Measurements from ENCODE around the gene HERPUD2.
A peak's percentile ranks its signal among the peaks of the same experiment; 100 is the strongest.

Gene HERPUD2, protein sequence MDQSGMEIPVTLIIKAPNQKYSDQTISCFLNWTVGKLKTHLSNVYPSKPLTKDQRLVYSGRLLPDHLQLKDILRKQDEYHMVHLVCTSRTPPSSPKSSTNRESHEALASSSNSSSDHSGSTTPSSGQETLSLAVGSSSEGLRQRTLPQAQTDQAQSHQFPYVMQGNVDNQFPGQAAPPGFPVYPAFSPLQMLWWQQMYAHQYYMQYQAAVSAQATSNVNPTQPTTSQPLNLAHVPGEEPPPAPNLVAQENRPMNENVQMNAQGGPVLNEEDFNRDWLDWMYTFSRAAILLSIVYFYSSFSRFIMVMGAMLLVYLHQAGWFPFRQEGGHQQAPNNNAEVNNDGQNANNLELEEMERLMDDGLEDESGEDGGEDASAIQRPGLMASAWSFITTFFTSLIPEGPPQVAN

DNA sequence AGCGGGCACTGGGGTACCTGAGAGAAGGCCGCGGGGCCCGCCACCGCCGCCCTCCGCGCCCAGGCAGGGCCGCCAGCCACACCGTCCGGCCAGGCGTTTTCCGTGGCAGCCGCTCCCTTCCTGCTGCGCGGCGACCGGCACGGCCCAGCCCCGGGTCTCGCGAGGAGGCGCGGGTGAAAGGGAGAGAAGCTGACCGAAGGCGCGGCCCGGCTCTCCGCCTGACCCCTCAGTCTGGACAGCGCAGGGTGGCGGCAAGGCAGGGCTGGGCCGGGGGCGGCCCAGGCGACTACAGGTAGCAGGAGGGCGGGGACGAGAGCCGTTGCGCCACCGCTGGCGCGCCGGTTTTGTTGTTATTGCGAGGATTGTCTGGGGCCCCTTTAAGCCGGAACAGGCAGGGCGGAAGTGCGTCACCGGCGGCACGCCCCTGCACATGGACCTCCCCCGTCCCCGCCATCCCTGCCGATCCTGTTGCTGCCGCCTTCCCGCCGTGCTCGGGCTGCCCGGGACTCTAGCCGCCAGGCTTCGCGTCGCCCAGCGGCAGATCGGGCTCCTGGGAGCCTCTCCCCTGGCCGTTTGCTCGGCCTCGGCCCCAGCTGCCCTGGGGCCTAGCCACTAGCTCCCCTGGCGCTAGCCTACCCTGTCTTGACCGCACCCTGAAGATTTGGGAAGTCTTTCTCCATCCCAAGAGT lies at the start of gene HERPUD2:
HERPUD2 (minus strand) TSS at position 352 of the 689 bp plus-strand sequence. CDS start 805 bp downstream, outside the sequence.
- FAIRE-seq, result peak; percentile 89
- DNase-seq (ENCODE audit: insufficient read length, low spot score), result peak; percentile 91

DNA sequence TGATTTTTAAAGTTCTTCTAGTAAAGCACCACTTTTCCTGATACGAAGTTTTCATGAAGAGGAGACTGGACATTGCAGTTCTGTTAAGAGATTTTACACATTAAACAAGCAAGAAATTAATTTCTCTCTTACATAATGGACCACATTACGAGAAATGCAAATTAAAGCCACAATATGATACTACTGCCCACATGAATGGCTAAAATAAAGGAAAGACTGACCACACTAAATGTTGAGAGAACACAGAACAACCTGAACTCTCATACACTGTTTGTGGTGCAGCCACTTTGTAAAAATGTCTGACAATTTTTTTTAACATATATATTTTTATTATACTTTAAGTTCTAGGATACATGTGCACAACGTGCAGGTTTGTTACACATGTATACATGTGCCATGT lies 44.0 kb upstream of the HERPUD2 start:
- FAIRE-seq, result no peak
- no peak for DNase-seq (ENCODE audit: insufficient read length, low spot score)

DNA sequence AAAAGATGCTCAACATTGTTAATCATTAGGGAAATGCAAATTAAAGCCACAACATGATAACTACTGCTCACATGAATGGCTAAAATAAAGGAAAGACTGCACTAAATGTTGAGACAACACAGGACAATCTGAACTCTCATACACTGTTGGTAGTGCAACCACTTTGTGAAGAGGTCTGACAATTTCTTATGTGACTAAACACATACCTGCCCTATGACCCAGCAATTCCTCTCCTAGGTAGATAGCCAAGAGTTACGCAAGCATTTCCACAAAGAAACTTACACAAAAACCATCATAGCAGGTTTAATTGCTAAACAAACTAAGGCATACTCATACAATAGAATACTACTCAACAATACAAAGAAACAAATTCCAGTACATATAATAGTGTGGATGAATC lies 41.8 kb upstream of the HERPUD2 start:
- FAIRE-seq, result no peak
- DNase-seq (ENCODE audit: insufficient read length, low spot score), result no peak

DNA sequence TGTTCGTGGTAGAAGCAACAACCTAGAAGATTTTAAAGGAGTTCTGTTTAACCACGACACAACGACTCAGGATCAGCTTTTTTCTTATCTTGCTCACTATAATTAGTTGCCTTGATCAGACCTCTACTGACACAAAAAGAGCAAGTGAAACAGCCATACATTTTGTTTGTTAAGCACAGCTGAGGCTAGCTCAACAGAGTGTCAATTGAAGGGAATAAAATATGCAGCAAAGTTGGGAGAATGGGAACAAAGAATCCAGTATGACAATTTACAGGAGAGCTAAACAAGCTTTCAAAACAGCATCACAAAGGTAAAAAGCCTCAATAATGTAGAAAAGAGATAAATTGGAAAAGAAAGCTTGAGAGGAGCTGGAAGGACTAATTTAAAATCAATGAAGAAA lies 40.5 kb upstream of the HERPUD2 start:
- FAIRE-seq (no peak), DNase-seq (ENCODE audit: insufficient read length, low spot score) (no peak)

DNA sequence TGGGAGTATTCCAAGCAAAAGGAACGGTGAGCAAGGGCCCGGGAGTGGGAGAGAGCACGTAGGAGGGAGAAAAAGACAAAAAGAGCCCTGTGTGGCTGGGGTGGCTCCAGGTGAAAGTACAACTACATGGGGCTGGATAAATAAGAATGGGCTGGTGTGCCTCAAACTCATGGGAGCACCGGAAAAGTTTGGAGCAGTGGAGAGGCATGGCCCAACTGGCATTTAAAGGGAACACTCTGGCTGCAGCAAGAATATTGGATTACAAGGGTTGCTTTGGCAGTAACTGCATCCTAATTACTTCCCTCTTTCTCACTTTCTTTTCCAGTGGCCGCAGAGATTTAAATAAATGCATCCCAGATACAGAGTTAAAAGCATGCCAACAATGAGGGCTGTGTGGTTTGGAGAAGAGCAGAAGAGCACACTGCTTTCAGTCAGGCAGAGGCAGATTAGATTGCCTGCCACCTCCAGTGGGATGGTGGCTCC lies 39.1 kb upstream of the HERPUD2 start:
- no peak for FAIRE-seq
- no peak for DNase-seq (ENCODE audit: insufficient read length, low spot score)

DNA sequence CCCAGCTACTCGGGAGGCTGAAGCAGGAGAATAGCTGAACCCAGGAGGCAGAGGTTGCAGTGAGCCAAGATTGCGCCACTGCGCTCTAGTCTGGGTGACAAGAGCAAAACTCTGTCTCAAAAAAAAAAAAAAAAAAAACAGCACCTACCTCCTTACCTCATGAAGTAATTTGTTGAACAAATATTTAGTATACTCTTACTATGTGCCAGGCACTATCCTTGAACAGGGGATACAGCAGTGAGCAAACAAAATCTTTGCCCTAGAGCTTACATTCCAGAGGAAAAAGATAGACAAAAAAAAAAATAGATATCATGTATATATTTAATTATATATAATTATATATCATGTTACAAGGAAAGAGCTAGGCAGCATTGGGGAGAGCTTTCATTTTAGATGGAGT lies 36.4 kb upstream of the HERPUD2 start:
- DNase-seq (ENCODE audit: insufficient read length, low spot score), result no peak
- FAIRE-seq, result no peak

DNA sequence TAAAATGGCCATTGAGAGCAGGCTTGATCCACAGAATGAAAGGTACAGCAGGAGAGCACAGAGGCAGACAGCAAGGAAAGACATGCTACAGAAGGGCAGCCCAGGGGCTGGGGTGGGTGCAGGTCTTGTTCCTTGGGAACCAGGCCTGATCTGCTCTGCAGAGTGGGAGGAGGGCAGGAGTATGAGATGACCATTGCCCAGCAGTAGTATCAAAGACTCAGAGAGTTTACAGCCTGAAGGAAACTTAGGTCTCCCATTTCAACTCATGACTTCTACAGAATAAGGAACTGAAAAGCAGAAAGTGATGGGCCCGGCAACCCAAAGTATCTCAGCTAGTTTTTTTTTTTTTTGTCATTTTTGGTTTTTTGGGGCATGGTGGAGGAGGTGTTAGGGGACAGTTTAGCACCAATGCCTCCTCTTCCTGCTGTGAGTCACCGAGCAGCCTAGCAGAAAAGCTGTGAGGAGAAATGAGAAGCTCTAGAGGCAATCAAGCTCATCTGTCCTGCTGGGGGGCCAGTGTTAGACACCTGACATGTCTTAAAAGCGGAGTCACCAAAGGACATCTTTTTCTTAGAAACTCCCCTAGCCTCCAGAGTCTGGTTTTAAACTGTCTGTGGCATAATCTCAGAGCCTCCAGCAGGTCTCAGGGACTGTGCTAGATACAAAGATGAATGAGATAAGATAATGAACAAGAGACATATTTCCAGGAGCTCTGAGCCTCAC lies 34.3 kb upstream of the HERPUD2 start:
- FAIRE-seq (no peak), DNase-seq (ENCODE audit: insufficient read length, low spot score) (no peak)

DNA sequence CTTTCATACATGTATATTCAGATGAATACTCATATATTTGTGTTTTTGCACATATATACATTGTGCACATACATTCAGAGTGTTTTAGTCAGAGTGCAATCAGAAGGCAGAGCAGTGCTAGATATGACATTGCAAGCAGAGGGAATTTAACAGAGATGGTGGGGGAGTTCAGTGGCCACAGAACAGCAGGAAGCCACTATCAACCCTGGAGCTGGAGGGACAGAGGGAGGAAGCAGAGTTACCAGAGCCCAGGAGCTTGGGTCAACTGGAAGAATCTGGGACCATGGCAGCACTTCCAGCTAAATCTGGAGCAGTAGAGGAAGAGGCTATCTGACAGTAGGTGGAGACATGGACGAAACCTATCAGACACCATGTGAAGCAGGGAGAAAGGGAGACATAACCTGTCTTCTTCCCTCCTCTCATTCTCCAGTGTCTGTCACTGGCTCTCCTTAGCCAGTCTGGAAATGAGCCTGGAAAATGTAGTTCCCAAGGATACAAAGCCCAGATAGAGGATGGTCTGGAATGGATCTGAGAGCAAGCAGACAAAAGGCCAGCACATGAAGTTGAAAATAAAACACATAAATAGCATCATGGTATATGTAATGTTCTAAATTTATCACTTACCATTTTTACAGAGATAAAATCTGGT lies 33.6 kb upstream of the HERPUD2 start:
- FAIRE-seq, result no peak
- no peak for DNase-seq (ENCODE audit: insufficient read length, low spot score)

DNA sequence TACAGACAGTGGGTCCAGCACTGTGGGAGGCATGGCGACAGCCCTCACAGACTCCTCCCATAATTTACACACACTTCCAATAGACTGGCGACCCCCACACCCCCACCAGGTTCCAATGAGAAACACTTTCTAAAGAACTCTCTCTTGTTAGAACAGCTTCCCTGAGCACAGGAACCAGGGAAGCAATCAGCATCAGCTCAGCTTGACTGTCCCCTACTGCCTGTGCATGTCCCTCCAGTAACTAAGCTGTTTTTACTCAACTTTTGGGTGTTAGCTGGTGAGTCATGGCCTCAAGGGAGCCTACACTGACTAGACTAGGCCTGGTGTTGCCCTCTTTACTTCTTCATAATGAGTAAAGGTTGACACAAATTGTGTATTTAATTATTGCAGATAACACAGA lies 32.6 kb upstream of the HERPUD2 start:
- FAIRE-seq (no peak), DNase-seq (ENCODE audit: insufficient read length, low spot score) (no peak)

DNA sequence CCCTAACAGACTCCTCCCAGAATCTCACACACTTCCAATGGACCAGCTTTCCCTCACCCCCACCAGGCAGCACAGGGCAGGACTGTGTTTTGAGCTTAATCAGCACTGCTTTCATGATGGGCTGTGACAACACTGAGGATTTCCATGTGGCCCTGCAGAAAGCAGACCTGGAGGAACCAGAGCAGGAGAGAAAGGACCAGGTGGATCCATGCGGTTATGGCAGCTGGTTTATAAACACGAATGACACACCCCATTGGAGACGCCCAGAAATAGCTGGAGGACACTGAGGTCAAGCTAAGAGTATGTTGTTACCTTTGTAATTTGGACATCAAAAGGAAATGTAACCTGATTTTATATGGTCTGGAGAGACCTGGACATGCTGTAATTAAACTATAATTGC lies 31.7 kb upstream of the HERPUD2 start:
- FAIRE-seq (no peak), DNase-seq (ENCODE audit: insufficient read length, low spot score) (no peak)

DNA sequence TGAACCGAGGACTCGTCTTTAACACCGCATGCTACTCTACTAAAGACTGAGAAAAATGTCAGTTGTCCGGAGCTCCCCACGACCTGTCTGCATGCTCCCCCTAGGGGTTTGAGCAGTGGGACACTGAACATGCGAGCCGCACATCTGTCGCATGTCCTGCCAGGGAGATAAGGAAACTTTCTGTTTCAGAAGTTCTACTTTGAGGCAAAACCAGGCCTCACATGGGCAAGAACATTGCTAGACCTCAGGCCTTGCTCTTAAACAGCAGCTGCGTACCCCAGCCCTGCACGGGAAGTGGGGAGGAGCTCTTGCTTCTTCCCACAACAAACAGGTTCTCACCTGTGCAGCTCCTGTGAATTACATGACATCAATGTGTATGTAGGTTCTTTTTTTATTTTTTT lies 30.3 kb upstream of the HERPUD2 start:
- FAIRE-seq (no peak), DNase-seq (ENCODE audit: insufficient read length, low spot score) (no peak)

DNA sequence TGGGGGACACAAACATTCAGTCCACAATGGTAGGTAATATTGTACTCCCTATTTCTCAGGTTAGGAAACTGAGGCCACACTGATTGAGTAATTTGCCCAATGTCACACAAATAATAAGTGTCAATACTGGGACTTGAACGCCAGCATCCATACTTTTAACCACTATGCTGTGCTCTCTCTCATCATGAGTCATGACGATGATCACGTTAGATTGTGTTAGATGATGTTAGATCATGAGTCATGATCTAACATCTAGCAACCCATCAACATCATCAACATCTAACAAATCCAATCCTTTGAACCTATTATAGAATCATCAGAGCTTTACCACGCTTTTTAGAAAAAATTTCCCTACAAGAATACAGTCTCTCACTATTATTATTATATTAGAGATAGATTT lies 28.1 kb upstream of the HERPUD2 start:
- no peak for DNase-seq (ENCODE audit: insufficient read length, low spot score)
- no peak for FAIRE-seq

DNA sequence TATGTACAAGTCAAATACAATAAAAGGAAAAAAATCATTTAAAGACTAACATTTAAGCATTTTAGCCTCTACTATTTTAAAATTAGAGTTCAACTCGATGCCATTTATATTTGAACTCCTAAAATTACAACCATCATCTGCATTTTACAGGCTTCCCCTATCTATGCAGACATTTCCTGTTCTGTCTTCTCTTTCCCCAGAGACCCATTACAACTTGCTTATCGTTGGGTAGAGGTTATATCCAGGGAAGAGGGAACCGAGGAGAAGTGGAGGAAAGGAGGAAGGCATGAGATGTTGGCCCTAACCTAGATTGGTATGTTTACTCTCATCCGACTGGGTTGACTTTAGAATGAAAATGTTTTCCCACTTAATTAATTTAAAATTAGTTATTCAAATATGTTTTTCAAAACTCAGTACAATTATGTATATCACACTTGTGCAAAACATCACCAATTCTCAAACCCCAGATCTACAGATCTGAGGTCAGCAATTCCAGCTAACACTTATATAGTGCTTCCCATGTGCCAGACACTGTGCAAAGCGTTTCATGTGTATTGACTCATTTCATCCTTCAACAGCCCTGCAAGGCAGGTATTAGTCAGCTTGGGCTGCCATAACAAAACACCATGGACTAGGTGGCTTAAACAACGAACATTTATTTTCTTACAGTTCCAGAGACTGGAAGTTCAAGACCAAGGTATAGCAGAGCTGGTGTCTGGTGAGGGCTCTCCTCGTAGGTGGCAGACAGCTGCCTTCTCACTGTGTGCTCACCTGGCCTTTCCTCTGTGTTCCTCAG lies 27.3 kb upstream of the HERPUD2 start:
- FAIRE-seq, result no peak
- no peak for DNase-seq (ENCODE audit: insufficient read length, low spot score)

DNA sequence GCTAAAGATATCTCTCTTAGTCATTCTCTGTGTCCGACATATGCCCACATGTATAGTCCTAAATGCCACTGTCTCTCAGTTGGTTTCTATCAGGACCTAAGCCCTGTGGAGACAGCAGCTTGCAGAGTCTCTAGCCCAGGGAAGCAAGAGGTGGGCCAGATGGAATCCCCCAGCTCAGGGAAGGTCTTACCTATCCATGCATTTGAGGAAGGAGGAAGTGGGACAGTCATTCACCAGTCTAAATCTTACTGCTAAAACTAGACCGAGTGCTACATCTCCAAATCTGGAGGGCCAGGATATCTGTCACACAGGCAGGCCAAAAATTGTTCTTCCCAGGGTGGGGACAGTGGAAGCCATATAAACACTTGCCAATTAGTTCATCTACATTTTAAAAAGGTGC lies 26.4 kb upstream of the HERPUD2 start:
- no peak for DNase-seq (ENCODE audit: insufficient read length, low spot score)

DNA sequence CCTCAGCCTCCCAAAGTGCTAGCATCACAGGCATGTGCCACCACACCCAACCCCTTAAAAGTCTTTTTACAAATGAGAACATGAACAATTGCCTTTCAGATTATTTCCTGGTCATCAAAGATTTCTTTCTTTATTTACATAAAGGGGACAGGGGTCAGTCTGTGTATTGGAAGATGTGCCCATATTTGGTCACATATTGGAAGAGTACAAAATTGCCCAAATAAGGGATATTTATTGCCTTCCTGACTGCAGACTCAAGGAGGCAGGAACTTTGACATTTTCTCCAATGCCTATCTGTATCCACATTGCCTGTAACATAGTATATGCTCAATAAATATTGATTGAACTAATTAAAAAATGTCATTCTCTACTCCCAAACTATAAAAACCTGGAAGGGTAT lies 25.9 kb upstream of the HERPUD2 start:
- no peak for FAIRE-seq

More for the DNA sequence above, 26.4 kb upstream of the HERPUD2 start:
- FAIRE-seq, result no peak

DNA sequence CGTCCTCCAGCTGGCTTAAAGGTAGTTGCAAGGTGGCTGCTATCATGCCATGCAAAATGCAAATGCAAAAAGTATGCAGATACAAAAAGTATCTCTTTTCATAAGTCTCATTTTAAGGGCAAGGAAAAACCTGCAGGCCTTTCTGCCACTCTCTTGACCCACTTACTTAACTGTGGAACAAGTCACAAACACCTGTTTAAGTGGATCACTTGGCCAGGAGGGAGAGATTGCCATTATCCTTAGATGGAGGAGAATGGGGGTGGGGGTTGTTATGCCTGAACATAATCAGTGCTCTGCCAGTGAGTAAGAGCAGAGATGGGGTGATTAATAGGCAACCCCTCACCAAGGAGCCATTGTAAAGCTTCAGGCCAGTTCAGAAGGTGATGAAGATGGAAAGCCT lies 25.1 kb upstream of the HERPUD2 start:
- no peak for FAIRE-seq
- no peak for DNase-seq (ENCODE audit: insufficient read length, low spot score)

More for the DNA sequence above, 25.9 kb upstream of the HERPUD2 start:
- no peak for DNase-seq (ENCODE audit: insufficient read length, low spot score)

DNA sequence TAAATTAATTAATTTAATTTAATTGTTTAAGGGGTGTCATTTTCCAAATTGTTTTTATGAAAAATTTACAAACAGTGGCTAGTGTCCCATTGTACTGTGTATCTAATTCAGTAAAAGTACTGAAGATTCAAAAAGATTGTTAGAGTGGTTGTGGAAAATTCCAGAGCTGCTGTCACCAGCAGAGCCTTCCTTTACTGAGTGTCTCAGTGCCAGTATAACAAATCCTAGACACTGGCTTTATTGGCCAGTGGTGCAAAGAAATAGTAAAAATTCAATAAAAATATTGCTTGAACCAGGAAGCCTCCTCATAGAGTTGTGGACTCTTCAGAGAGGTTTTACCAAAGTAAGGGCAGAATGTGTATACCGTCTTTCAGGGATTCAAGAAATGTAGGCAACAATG lies 23.1 kb upstream of the HERPUD2 start:
- DNase-seq (ENCODE audit: insufficient read length, low spot score), result no peak
- FAIRE-seq, result no peak

DNA sequence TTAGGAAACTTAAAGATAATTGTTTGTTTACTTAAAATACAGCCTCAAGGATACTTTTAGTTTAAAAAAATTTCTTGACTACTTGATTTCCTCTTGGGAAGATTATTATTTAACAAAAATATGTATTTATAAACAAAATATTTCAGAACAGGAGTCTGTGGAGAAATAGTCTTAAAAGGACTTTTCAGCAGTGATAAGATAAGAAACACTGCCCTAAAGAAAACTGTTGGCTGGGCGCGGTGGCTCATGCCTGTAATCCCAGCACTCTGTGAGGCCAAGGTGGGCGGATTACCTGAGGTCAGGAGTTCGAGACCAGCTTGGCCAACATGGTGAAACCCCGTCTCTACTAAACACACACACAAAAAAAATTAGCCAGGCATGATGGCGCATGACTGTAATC lies 22.6 kb upstream of the HERPUD2 start:
- FAIRE-seq (no peak), DNase-seq (ENCODE audit: insufficient read length, low spot score) (no peak)

DNA sequence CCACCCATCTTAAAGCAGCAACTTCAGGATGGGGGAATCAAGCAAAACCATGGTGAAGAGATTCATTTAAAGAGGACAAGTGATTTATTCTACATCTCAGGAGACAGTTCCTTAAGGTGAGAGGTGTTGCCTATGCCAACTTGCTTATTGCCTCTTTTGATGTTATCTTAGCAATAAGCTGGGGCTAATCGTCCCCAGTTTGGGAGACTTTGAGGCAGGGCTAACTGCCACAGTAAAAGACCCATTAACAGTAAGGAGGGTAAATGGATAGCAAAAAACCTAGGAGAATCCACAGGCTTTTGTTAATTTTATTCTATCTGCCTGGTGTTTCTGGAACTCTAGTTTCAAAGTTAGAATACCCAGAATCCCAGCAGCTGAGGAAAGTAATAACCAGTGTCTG lies 22.1 kb upstream of the HERPUD2 start:
- DNase-seq (ENCODE audit: insufficient read length, low spot score), result no peak
- no peak for FAIRE-seq

Data from HTR-8/SVneo (cell line).